MM.1S (cell line): Measurements from ENCODE around the gene SCUBE1.

Experiments used
- DNase-seq: peaks from one replicate; pipeline ENCODE4 v3.0.0-alpha.2; 2015
- H2AFZ ChIP-seq: fragments of 300-600 bp; sonication (generic); 2 replicates; pipeline ENCODE4 v1.6.0; 2016; ENCODE audit warnings: antibody characterized with exemption, low read length
- H3F3A ChIP-seq: fragments of 300-600 bp; sonication (generic); 2 replicates; pipeline ENCODE4 v1.6.1; 2016; ENCODE audit warnings: mild to moderate bottlenecking, antibody characterized with exemption, low read length, moderate library complexity, mixed read lengths; ENCODE audit not compliant: insufficient read depth
- H3K27ac ChIP-seq: fragments of 300-600 bp; sonication (generic); 2 replicates; pipeline ENCODE4 v1.5.1; 2016; ENCODE audit warnings: mild to moderate bottlenecking, low read length
- H3K27me3 ChIP-seq: fragments of 300-600 bp; sonication (generic); replicated peaks from 2 replicates; pipeline ENCODE4 v1.6.0; 2016; ENCODE audit warnings: low read length; ENCODE audit not compliant: insufficient read depth
- H3K36me3 ChIP-seq: fragments of 300-600 bp; sonication (generic); replicated peaks from 2 replicates; pipeline ENCODE4 v1.6.1; 2016; ENCODE audit warnings: mild to moderate bottlenecking, low read length, mixed read lengths; ENCODE audit not compliant: insufficient read depth
- H3K4me1 ChIP-seq: fragments of 300-600 bp; sonication (generic); 2 replicates; pipeline ENCODE4 v1.6.1; 2016; ENCODE audit warnings: low read length, mixed read lengths
- H3K4me2 ChIP-seq: fragments of 300-600 bp; sonication (generic); 2 replicates; pipeline ENCODE4 v1.6.0; 2016; ENCODE audit warnings: low read depth, low read length
- H3K4me3 ChIP-seq: fragments of 300-600 bp; sonication (generic); 2 replicates; pipeline ENCODE4 v1.5.1; 2016; ENCODE audit warnings: low read length, mixed read lengths
- H3K79me2 ChIP-seq: fragments of 300-600 bp; sonication (generic); 2 replicates; pipeline ENCODE4 v1.6.1; 2016; ENCODE audit warnings: mixed run types, low read length, mixed read lengths
- H3K9ac ChIP-seq: fragments of 300-600 bp; sonication (generic); 2 replicates; pipeline ENCODE4 v1.6.1; 2016; ENCODE audit warnings: low read length, mixed read lengths
- H3K9me2 ChIP-seq: fragments of 300-600 bp; sonication (generic); replicated peaks from 2 replicates; pipeline ENCODE4 v1.6.1; 2016; ENCODE audit warnings: mild to moderate bottlenecking, low read length, mixed read lengths; ENCODE audit not compliant: insufficient read depth
- H3K9me3 ChIP-seq: fragments of 300-600 bp; sonication (generic); replicated peaks from 2 replicates; pipeline ENCODE4 v1.6.1; 2016; ENCODE audit warnings: mild to moderate bottlenecking, low read length, mixed read lengths; ENCODE audit not compliant: insufficient read depth
- H4K20me1 ChIP-seq: fragments of 300-600 bp; sonication (generic); 2 replicates; pipeline ENCODE4 v1.6.1; 2016; ENCODE audit warnings: mild to moderate bottlenecking, low read length, moderate library complexity, mixed read lengths; ENCODE audit not compliant: insufficient read depth
- CTCF ChIP-seq: fragments of 300-600 bp; sonication (generic); IDR thresholded peaks from 2 replicates; pipeline ENCODE4 v1.5.1; 2016; ENCODE audit warnings: antibody characterized with exemption, low read length, mixed read lengths
- EZH2 ChIP-seq: fragments of 300-600 bp; sonication (generic); optimal IDR thresholded peaks from 2 replicates; pipeline ENCODE3; 2017; ENCODE audit warnings: low read depth, mild to moderate bottlenecking, antibody characterized with exemption, low read length, mixed read lengths
- EZH2phosphoT487 ChIP-seq: fragments of 300-600 bp; sonication (generic); IDR thresholded peaks from 2 replicates; pipeline ENCODE4 v1.6.1; 2018; ENCODE audit warnings: antibody characterized with exemption, low read length

Gene SCUBE1

GRCh38 chr22:43349636-43350035, 6.5 kb upstream of the SCUBE1 start:
- no peaks in the 10 kb centered on the region for H3K9me2 ChIP-seq
- no peak overlapping the region for H3K27ac ChIP-seq
- no peak overlapping the region for H3K9ac ChIP-seq
- no peaks in the 10 kb centered on the region for H4K20me1 ChIP-seq
- H3K36me3 ChIP-seq, result no peaks in the 10 kb centered on the region
- H2AFZ ChIP-seq, result no peak overlapping the region
- no peaks in the 10 kb centered on the region for H3K27me3 ChIP-seq
- no peaks in the 10 kb centered on the region for H3F3A ChIP-seq
- H3K4me1 ChIP-seq, result peaks cover 12% of the 10 kb centered on the region
- no peak overlapping the region for H3K4me2 ChIP-seq
- no peaks in the 10 kb centered on the region for H3K9me3 ChIP-seq
- no peaks in the 10 kb centered on the region for H3K79me2 ChIP-seq
- no peak overlapping the region for H3K4me3 ChIP-seq
- DNase-seq, result no peak
- no peak for TF ChIP-seq EZH2phosphoT487
- no peak for TF ChIP-seq CTCF
- no peak for TF ChIP-seq EZH2

GRCh38 chr22:43346521-43346929, 3.4 kb upstream of the SCUBE1 start:
- Histone ChIP-seq H3F3A (no peaks in the 10 kb centered on the region), H3K4me1 (peaks cover 4% of the 10 kb centered on the region; the same call in 1 of the 2 replicates), H3K4me3 (no peak overlapping the region), H3K36me3 (no peaks in the 10 kb centered on the region), H3K79me2 (no peaks in the 10 kb centered on the region), H3K9me3 (no peaks in the 10 kb centered on the region), H3K4me2 (no peak overlapping the region), H3K9me2 (no peaks in the 10 kb centered on the region), H3K27me3 (peaks cover 7% of the 10 kb centered on the region), H3K27ac (no peak overlapping the region), H2AFZ (no peak overlapping the region), H4K20me1 (no peaks in the 10 kb centered on the region), H3K9ac (no peak overlapping the region)
- peak; percentile 58 for DNase-seq
- TF ChIP-seq EZH2 (no peak), CTCF (peak; percentile 80), EZH2phosphoT487 (no peak)

- H3K4me2 ChIP-seq, result no peak overlapping the region
- H3K27me3 ChIP-seq, result peaks cover 14% of the 10 kb centered on the region
- H3K9me3 ChIP-seq, result no peaks in the 10 kb centered on the region
- H3F3A ChIP-seq, result no peaks in the 10 kb centered on the region
- H3K4me1 ChIP-seq, result no peaks in the 10 kb centered on the region
- no peaks in the 10 kb centered on the region for H3K79me2 ChIP-seq
- H3K27ac ChIP-seq, result no peak overlapping the region
- no peaks in the 10 kb centered on the region for H4K20me1 ChIP-seq
- DNase-seq, result no peak
- H3K9ac ChIP-seq, result no peak overlapping the region
- TF ChIP-seq EZH2, result no peak
- TF ChIP-seq EZH2phosphoT487, result no peak
- TF ChIP-seq CTCF, result no peak
- H2AFZ ChIP-seq, result no peak overlapping the region
- no peaks in the 10 kb centered on the region for H3K36me3 ChIP-seq
- H3K9me2 ChIP-seq, result no peaks in the 10 kb centered on the region
- H3K4me3 ChIP-seq, result no peak overlapping the region
These were observed 2.7 kb upstream of the SCUBE1 start for GRCh38 chr22:43345761-43346301.
